Pancreas (tissue), 10 donors: ENCODE data around the gene HIVEP1. TPM values are rescaled to one million over a fixed set of nuclear protein-coding genes. Genes with fewer than 3 reads are reported as not detected.

Source experiments
- ATAC-seq, 4 donors: fragments of 200-7000 bp; cut with Tn5 transposase; one replicate each; pipeline versions ENCODE4 v1.8.0 to v1.9.1; 2020; ENCODE audit warnings: mild to moderate bottlenecking in 4 of 4, moderate library complexity in 4 of 4
- DNase-seq, 6 donors: peaks; one replicate each; pipeline ENCODE4 v3.0.0-alpha.2; 2020
- FAIRE-seq: peaks from 2 replicates; lab custom pipeline; 2012; peaks lifted over from hg19 to GRCh38; lab: Jason Lieb, UNC
- H3K27ac ChIP-seq, 4 donors: fragments of 200-600 bp; sonication (generic); 1 replicate in 3 of 4; 2 replicates in 1 of 4; pipeline versions ENCODE4 v1.5.0 to v1.8.0; 2020
- H3K27me3 ChIP-seq, 4 donors: fragments of 200-600 bp; one replicate each; pipeline ENCODE4 v1.8.0; 2021
- H3K36me3 ChIP-seq, 3 donors: fragments of 200-600 bp; sonication (generic) in 1 of 3; one replicate each; pipeline versions ENCODE4 v1.5.0 to v1.8.0; 2020 to 2021
- H3K4me1 ChIP-seq, 3 donors: fragments of 200-600 bp; one replicate each; pipeline ENCODE4 v1.8.0; 2021
- H3K4me3 ChIP-seq, 4 donors: fragments of 200-600 bp; sonication (generic) in 2 of 4; one replicate each; pipeline versions ENCODE4 v1.5.0 to v1.8.0; 2020 to 2021
- H3K9me3 ChIP-seq, 4 donors: fragments of 200-600 bp; one replicate each; pipeline ENCODE4 v1.8.0; 2021
- CTCF ChIP-seq, 4 donors: fragments of 200-600 bp; sonication (generic) in 3 of 4; IDR thresholded peaks; one replicate each; pipeline versions ENCODE4 v1.5.0 to v1.8.0; 2021; ENCODE audit warnings: antibody characterized with exemption in 4 of 4
- WGBS, 2 donors: extraction: QIAGEN DNeasy Blood & Tissue Kit; methylation state at CpG; one replicate each; pipeline ENCODE4 v1.1.7; 2013; 5-methylcytosine and 5-hydroxymethylcytosine counted together
- intact Hi-C, 3 donors: fragments of 100-400 bp; cut with DNase I; formaldehyde crosslinking; loops; one replicate each; pipeline versions ENCODE4 v1.11.1 to v1.14.2; 2022
- polyA plus RNA-seq, 2 donors: library from polyadenylated mRNA; stranded (reverse); fragments of 200-250 nt; gene quantifications; one replicate each; pipeline ENCODE4 v1.2.3, GENCODE V29; 2013
- total RNA-seq, 6 donors: library from RNA; stranded (reverse); fragmentation: NEBNext Ultra II Directional in 4 of 6; extraction: Animal tissue kit (Norgen Biotek cat#: 25700) in 4 of 6; gene quantifications; one replicate each; pipeline versions ENCODE4 v1.2.1 to v1.2.4, GENCODE V29; 2021 to 2023
- donor health status: healthy with polysubstance abuse.
- donor health status: DM: no; HTN: no; CAD: no; lungs with moderate emphysema.
- donor health status: DM: no; HTN: no; CAD: no.
- donor health status: control.
- donor health status: control.
- donor health status: Bipolar disorder and iron deficiency.
- donor health status: DM: yes; HTN: yes; CAD: no.
- donor health status: DM: no; HTN: no; CAD: no.
- donor health status: DM: no; HTN: no; CAD: no.
- donor health status: DM: yes; HTN: yes; CAD: no.

HIVEP1 gene
- total and polyA plus RNA-seq, 8 donors, result 3.8 to 17.7 (median 9.2) TPM

- Histone ChIP-seq H3K27ac (peak overlapping the region; percentile 79 to 98 (median 94)), H3K9me3 (no peaks in the 10 kb centered on the region), H3K27me3 (no peaks in the 10 kb centered on the region), H3K4me1 (peaks cover 7 to 22% (median 21%) of the 10 kb centered on the region in 3 donors), H3K36me3 (no peaks in the 10 kb centered on the region), H3K4me3 (peak overlapping the region; percentile 40 to 72 (median 64))
- FAIRE-seq (no peak), ATAC-seq (no peak), DNase-seq (no peak)
- WGBS, 2 donors, result 13 to 15% methylated on average over 4 of the region's 4 CpGs
- intact Hi-C loops, result no loop called here
- no peak for TF ChIP-seq CTCF (IDR thresholded peaks at IDR 0.05)
Measured at GRCh38 chr6:12007887-12008286, 4.2 kb upstream of the HIVEP1 start.

- Histone ChIP-seq H3K27me3 (no peaks in the 10 kb centered on the region), H3K4me3 (peak overlapping the region; percentile 40 to 72 (median 64)), H3K4me1 (peaks cover 7 to 25% (median 21%) of the 10 kb centered on the region in 3 donors), H3K27ac (peak overlapping the region; percentile 79 to 98 (median 94)), H3K36me3 (no peaks in the 10 kb centered on the region), H3K9me3 (no peaks in the 10 kb centered on the region)
- FAIRE-seq, result no peak
- 0 to 1% methylated on average over 35 to 60 of the region's 60 CpGs for whole genome bisulfite sequencing, 2 donors
- no peak for TF ChIP-seq CTCF (IDR thresholded peaks at IDR 0.05)
- ATAC-seq, result peak; percentile 47 to 63 (median 53)
- intact Hi-C loops, result no loop called here
- peak; percentile 86 to 94 (median 90) for DNase-seq
Measured at GRCh38 chr6:12008366-12009179, 3.5 kb upstream of the HIVEP1 start.

- 1% methylated on average over 28 to 29 of the region's 29 CpGs for WGBS, 2 donors
- H3K27ac ChIP-seq, result peak overlapping the region; percentile 79 to 98 (median 94)
- intact Hi-C loops, result no loop called here
- no peak for TF ChIP-seq CTCF (IDR thresholded peaks at IDR 0.05)
- H3K36me3 ChIP-seq, result no peaks in the 10 kb centered on the region
- no peaks in the 10 kb centered on the region for H3K27me3 ChIP-seq
- DNase-seq (no peak), FAIRE-seq (no peak), ATAC-seq (no peak)
- peak overlapping the region; percentile 23 to 72 (median 64) for H3K4me3 ChIP-seq
- peaks cover 7 to 32% (median 24%) of the 10 kb centered on the region in 3 donors for H3K4me1 ChIP-seq
- no peaks in the 10 kb centered on the region for H3K9me3 ChIP-seq
Measured at GRCh38 chr6:12009180-12009685, 2.9 kb upstream of the HIVEP1 start.

GRCh38 chr6:12009876-12010634 lies 2.1 kb upstream of the HIVEP1 start:
- H3K9me3 ChIP-seq, result no peaks in the 10 kb centered on the region
- peak overlapping the region; percentile 79 to 98 (median 92) for H3K27ac ChIP-seq
- no peaks in the 10 kb centered on the region for H3K27me3 ChIP-seq
- H3K4me1 ChIP-seq, result peaks cover 7 to 35% (median 25%) of the 10 kb centered on the region in 3 donors
- DNase-seq (no peak), ATAC-seq (no peak), FAIRE-seq (no peak)
- WGBS, 2 donors, result 3 to 4% methylated on average over 9 of the region's 9 CpGs
- H3K4me3 ChIP-seq, result peak overlapping the region; percentile 14 to 72 (median 56)
- no peak for TF ChIP-seq CTCF (IDR thresholded peaks at IDR 0.05)
- intact Hi-C loops, result no loop called here
- no peaks in the 10 kb centered on the region for H3K36me3 ChIP-seq
